ENCODE results near the gene SLC19A1. TPM values are rescaled to one million over a fixed set of nuclear protein-coding genes. Genes with fewer than 3 reads are reported as not detected.

The SLC19A1 gene
- polyA plus RNA-seq, 3 donors = 42.2 to 51.1 (median 50.2) TPM

DNA sequence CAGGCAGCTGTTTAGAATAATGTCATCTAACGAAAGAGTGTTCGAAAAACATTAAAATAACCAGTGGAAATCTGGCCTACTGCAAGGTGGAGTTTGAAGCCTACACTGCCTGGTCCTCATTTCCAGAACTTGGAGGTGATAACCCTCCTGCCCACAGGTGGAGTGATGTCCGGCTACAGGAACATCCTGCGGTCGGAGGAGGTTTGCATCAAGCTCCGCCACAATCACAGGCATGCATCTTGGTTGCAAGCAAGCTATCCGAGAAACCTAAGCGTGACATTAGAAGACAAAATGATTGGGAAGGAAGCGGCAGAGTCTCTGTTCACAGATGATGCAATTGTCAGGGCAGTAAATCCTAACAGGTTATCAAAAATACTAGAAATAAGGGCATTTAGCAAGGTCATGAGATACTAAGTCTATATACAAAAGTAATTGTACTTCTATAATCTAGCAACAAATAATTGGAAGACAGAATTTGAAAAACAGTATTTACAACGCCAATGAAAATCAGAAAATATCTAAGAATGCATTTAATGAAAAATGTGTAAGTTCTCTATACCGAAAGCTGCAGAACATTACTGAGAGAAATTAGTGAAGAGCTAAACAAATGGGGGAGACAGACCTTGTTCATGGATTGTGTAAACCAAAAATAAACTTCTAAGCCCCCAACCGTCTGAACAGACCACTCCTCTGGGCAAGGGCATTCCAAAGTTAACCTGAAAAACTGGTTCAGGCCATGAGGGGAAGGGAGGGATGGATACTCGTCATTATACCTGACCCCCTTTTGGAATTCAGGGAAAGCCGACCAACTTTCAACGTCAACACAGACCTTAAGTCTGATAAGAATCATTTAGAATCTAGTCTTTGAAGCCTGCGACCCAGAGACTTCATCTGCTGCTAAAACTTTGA is 4.7 kb upstream of the SLC19A1 start:
- no peak for DNase-seq

DNA sequence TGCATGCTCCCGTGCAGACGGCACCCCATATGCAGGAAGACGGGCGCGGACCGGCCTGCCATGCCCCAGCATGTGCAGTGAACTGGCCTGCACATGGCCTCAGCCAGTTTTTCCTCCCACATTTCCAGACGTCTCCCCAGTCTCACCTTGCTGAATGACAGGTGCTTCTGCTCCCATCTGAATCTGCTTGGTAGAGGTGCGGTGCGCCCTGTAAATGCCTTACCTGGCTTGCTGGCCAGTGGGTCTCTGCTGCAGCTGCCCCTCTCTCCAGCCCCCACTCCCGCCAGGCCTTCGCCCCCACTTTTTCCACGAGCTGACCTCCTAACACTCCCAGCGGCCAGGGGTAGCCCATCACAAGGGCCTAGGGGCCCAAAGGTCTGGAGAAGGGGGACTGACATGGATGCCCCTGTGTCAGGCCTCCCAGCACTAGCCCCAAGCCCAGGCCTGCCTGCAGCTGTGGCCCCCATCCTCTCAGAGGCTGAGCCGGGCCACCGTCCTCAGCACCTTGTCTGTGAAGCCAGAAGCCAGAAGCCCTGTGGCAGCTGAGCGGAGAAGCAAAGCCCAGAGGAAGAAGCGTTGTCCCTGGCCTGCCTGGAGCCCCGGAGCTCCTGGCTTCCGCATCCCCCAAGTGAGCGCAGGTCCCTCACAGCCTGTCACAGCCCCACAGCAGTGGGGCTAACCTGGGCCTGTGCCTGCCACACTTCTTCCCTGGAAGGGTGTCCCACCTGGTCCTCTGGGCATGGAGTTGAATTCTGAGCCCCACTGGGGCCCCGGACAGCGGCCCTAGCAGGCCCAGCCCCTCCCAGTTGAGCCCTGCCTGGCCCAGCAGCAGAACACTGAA is 3.7 kb upstream of the SLC19A1 start:
- DNase-seq = no peak

DNA sequence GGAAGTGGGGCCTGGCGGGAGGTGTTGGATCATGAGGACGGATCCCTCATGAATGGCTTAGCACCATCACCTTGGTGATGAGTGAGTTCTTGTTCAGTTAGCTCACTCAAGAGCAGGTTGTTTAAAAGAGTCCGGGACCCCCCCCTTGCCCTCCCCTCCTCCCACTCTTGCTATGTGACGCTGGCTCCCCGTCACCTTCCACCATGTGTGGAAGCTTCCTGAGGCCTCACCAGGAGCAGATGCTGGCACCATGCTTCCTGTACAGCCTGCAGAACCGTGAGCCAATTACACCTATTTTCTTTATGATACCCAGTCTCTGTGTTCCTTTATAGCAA is 3.0 kb upstream of the SLC19A1 start:
- DNase-seq = no peak

DNA sequence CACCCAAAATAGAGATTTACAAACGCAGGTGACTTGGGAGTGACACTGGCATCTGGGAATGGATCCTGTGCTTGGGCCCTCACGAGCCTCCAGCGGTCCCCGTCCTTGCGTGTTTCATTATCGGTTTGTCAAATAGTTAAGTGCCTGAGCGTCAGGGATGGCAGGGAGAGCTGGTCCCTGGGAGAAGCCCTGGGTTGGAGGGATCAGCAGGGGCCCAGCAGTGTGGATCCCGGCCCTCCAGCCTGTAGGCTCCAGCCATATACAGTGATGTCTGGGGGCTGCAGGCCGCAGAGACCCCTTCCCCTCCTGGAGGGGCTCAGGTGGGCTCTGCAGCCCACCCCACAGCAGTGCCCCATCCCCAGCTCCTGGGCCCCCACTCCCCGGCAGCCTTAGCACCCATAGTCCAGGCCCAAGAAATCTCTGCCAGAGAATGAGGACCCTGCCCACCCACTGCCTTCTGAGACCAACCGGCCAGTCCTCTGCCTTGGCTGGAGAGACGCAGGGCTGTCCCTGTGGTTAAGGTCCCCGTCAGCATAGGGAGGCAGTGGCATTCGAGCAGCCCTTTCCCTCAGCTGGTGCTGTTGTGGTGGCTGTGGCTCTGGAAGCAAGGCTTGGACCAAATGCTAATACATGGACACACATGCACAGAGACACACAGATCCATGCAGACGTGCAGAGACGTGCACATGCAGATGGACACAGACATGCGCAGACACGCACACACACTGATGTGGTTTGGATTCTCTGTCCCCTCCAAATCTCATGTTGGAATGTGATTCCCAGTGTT is 2.4 kb upstream of the SLC19A1 start:
- DNase-seq = no peak

DNA sequence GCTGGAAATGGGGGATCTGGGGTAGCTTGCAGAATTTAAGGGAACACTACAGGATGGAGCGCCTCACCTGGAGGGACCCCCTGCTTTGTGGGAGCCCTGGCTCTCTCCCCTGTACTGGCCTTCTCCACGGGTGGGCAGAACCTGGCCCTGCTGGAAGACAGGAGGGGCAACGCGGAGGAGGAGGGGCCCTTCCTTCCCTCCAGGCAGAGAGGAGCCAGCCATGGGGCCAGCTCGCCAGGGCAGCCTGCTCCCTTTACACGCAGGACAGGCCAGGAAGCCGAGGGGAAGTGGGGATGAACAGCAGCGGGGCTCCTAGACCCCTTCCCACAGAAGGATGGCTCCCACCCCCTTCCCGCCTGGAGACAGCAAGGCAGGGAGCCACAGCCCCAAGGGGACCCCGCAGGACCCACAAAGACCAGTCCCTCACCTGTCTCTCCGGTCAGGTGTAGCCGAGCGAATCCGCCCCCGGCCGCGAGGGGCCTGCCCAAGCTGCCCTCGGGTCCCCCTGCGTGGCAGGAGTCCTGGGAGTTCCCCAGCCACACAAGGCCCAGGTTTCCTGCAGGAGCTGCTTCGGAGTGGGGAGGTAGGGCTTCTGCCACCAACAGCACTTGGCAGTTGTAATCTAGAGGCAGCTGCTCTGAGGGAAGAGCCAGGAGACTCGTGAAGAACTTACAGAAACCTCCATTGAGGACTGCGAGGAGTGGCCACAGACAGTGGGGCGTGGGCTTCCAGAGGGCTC is 1.6 kb upstream of the SLC19A1 start:
- no peak for DNase-seq

DNA sequence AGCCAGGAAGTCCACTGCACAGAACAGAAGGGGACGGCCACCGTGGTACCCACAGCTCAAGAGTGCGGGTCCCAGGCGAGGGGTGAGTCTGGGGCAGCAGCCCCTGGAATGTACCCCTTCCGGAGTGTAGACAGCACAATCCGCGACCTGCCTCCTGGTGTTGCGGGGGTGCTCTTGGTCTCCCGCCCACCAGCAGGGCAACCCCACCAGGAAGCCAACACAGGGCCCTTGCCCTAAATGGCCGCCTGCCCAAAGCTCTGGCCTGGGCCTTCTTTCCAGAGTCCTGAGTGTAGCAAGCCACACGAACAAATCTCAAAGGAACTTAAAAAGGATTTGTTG is 1.1 kb upstream of the SLC19A1 start:
- DNase-seq = no peak

DNA sequence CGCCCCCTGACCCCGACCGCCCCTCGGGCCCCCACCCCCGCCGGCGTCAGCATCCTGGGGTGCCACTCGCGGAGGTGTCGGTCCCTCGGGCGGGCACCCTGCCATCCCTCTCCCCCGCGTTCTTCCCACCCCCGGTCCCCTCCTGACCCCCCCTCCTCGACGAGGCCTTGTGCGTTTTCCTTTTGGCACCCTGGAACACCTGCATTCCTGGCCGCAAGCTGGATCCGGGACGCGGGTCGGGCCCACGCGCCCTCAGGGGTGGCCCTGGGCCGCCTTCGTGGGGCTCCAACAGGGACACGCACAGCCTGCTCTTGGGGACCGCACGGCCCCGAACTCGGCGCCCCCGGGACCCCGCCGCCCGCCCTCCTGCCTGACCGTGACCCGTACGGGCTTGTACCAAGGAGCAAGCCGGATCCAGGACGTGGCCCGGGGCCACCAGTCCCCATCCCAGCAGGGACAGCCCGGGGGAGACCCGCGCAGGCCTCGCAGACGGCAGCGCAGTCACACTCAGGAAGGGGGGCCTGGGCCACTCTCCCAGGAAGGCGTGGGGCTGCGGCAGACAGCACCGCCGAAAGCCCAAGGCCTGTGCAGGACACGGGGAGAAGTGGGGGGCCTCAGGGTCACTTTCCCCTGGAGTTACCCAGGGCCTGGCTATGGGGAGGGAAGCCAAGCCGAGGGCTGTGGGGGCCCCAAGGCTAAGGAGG is 579 bp upstream of the SLC19A1 start:
- DNase-seq = no peak

DNA sequence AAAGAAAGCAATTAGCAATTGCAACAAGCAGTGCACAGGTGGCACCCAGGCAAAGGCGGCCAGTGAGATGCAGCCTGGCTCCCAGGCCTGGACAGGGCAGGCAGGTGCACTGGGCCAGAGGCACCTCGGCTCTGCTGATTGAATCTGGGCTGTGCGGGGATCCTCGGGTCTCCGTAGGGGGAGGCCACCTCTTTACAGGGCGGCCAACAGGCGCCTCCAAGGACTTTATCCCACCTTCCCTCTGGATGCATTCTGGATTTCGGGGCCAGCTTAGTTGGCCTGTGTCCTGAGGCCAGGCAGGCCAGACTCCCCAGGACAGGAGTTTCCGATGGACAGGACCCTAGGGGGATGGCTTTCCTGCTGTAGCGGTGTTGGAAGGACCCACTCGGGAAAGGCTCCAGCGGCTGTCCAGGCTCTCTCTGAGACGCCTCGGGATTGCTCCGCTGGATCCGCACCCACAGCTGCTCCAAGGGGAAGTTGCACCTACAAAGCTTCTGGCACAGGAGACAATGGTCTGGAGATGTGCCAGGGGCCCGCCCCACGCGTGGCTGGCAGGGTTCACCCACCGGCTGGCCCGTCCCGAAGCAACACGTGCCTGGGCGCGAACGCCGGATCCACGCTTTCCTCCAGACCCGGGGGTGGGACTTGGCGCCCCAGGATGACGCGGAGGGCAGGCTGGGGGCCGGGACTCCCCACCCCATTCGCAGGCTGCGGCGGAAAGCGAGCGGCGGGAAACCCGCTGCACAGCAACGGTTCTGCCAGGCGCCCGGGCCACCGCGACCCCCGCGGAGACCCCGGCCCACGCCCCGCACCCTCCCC is 810 bp downstream of the SLC19A1 start:
- no peak for DNase-seq

DNA sequence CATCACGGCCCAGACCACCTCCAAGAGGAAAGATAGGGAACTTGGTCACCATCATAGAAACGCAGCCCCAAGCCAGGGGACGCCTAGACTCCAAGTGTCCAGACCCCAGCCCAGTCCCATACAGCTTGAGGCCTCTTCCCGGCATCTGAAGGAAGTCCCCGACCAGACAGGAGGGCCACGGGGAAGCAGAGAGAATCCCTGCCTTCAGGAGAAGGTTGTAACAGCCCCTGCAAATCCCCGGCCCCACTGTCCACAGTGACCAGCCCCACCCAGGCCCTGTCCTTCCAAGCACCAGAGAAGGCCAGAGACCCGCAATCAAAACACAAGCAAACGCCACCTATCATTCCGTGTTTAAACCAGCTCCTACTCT is 1.7 kb downstream of the SLC19A1 start:
- DNase-seq = no peak

DNA sequence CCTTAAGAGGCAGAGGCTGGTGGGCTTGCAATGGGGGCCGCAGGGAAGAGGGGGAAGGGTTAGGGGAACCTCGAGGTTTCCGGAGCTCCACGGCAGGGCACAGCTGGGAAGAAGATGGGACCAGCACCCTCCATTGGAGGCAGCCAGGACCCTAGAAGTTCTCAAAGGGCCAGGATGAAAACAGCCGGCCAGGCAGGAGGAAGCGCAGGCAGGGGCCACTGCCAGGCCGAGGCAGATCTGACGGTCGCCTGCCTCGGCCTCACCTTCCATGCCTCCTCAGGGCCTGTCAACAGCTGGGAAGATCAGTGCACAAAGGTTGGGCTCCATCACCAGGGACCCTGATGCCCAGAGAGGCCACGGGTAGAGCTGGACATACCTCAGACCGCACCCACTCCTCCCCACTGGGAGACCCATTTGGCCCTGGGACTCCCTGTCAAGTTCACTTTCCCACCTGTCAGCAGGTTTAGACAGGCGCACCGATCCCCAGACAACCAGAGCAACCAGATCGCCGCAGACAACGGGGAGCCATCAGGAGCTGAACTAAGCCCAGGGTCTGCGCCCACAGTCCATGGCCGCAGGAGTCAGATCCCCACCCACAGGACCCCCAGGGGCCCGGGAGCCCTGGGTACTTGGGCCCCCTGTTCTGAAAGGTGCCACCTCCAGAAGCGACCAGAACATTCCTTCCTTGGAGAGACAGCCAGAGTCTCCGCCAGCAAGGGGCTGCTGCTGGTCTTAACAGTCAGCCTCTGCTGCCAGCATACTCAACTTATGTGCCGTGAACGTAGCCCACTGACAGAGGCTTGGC is 2.2 kb downstream of the SLC19A1 start:
- DNase-seq = no peak

DNA sequence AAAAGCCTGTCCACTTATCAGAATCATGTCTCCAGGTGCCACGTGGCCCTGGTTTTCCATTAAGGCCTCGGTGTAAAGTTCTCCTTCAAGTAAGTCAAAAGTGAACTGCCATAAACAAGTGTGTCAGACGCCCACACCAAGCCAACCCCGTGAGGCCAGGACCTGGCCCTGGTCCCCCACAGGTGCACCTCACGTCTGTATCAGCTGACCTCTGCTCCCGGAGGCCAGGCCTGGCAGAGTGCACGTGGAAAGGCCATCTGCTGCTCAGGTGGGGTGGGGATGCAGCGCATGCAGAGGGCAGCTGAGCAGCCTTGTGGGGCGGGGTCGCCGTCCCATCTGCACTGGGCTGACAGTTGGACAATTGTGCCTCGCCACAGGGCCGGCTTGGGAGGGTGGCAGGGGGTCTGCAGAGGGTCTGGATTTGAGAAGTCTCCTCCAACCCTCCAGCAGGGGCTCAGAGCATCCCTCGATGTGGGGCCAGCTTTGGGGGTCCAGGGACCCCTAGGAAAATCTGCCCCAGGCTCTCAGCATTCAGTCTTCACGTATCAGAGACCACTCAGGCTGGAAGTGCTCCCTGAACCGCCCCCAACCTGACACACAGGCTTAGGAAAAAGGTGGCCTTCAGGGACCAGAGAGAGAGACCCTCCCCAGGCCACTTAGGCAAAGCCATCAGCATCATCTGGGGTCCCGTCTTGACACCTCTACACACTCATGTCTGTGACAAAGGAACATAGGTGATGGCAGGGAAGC is 3.0 kb downstream of the SLC19A1 start:
- no peak for DNase-seq

DNA sequence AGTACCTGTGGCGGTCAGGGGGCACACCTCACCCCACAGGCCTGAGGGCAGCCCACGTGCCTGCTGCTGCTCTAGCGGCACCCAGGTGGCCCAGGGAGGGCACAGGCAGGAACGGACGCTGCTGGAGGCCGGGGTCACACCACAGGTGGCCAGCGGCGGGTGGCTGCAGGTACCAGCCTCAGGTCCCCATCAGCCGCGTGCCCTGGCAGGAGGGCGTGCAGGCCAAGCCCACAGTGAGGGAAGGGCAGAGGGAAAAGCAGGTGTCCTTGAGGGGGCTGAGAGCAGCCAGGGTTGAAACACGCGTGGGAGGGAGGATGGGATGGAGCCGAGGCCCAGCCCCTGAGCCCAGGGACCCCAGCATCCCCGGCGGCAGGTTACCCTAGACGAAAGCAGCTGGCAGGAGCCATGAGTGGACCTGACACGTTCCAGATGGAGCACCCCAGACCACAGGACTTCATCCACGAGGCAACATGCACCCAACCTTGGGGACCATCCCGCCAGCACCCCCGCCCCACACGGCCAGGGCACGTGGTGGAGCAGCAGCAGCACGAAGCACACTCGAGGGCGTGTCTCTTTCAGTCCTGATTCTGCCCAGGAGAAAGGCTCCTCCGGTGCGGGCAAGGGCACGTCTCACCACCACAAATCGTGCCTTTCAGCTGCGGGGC is 3.7 kb downstream of the SLC19A1 start:
- DNase-seq = no peak

DNA sequence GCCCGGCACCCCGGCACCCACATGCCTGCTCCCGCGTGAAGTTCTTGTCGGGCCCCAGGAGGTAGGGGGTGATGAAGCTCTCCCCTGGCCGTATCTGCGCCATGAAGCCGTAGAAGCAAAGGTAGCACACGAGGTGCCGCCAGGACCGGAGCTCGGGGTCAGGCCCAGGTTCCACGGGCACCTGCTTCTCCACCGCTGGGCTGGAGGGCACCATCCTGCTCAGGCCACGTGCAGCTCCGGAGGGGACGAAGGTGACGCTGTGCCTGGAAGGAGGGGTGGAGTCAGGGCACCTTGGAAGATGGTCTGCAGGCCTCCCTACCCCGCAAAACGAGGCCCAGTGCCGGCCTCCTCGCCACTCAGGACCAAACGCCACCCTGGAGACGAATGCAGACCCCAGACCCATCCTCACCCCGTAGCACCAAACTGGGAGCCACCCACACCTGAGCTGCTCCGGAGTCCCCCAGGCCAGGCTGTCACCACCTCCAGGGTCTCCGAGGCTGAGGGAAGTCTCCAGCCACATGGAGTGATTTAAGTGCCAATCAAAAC is 4.4 kb downstream of the SLC19A1 start:
- DNase-seq = no peak

DNA sequence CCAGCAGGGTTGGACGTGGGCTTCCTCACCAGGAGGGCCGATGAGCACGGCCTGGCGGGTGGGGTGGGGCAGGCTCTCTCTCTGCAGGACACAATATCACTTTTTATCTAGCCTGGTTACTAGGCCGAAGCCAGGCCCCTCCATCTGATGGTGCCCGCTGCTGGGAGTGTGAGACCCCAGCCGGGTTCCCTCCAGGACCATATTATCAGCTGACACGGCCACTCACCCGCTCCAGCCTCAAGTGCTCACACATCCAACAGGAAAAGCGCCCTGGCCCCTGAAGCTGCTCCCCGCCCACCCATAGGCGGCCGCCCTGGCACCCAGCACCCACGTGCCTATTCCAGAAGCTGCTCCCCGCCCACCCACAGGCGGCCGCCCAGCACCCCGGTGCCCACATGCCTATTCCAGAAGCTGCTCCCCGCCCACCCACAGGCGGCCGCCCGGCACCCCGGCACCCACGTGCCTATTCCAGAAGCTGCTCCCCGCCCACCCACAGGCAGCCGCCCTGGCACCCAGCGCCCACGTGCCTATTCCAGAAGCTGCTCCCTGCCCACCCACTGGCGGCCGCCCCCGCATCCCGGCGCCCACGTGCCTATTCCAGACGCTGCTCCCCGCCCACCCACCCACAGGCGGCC is 5.0 kb downstream of the SLC19A1 start:
- DNase-seq = no peak

DNA sequence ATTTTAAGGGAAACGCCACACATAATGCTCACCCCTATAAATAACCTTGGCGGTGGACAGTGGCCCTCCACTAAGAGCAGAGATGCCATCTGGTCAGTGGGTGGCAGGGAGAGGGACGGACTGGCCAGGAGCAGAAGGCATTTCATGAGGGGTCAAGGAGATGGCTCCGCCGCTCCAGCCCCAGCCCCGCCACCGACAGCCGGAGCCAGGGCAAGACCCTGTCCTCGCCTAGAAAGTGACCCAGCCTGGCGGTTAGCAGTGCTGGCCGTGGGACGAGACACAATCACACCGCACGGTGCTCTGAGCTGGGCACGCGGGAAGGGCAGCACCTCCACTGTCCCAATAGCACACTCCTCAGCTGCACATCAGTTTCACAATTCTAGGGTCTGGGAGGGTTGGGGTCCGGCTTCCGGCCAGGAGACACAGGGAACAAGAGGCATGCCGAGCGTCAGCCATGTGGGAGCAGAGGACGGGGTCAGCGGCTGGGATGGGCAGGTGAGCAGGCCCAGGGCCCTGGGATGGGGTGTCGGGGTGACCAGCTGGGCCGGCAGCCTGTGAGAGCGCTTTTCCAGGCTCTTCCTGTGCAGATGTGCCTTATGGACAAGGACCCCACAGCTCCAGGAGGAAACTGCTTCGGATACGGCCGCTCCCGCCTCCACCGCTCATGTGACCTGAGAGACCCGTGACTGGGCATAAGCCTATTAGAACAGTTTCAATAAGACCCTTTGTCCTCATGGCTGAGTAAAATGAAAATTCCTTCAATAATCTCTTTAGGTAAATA is 5.7 kb downstream of the SLC19A1 start:
- DNase-seq = no peak

DNA sequence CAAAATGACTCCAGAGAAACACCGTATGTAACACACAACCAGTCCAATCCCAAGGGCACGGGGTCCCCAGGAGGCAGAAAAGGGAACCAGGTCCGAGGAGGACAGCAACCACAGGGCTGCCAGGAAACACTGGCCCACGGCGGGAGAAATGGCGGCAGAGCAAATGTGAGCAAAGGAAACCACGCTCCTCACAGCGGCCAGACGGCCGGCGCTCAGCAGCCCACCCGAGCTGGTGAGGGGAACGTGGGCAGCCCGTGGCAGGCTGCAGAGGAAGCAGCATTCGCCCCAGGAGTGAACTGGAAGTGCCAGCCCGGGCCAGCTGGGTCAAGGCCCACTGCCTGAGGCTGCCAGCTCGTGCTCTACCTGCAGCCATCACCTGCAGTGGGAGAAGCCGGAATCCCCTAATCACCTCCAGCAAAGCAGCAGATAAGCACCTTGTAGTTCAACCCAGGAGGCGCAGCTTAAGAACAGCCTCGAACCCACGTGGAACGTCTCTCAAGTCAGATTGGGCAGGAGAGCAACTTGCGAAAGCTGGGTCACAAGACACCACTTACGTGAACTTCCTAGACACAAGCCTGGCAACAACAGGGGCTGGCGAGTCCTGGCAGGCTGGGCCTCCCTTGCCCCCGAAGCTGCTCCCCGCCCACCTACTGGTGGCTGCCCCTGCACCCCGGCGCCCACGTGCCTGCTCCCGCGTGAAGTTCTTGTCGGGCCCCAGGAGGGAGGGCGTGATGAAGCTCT is 6.7 kb downstream of the SLC19A1 start:
- no peak for DNase-seq

All from renal pelvis (tissue), 4 donors.